Natural killer cell treated with Interleukin-12 subunit alpha and Interleukin-12 subunit beta and Interleukin-15 and Interleukin-18, amount 100 ng/mL, for 72 hours (primary cell): ENCODE data around the gene COL24A1. TPM values are rescaled to one million over a fixed set of nuclear protein-coding genes. Genes with fewer than 3 reads are reported as not detected.

ENCODE experiments used
- ATAC-seq, 2 donors: fragments of 150-1000 bp; cut with Tn5 transposase in 1 of 2; sonication (Bioruptor Pico), chemical (Tn5 transposase) in 1 of 2; 2 replicates each; pipeline ENCODE4 v1.10.0; 2021
- DNase-seq: peaks from one replicate; pipeline ENCODE4 v3.0.0; 2022; ENCODE audit warnings: low spot score
- H3K27ac Mint-ChIP-seq, 2 donors: 1 replicate in 1 of 2; 2 replicates in 1 of 2; pipeline ENCODE4 v1.8.0; 2022; ENCODE audit warnings: mixed read lengths in 2 of 2, mild to moderate bottlenecking in 1 of 2, moderate library complexity in 1 of 2
- H3K27me3 Mint-ChIP-seq, 2 donors: 1 replicate in 1 of 2; 2 replicates in 1 of 2; pipeline ENCODE4 v1.8.0; 2022; ENCODE audit warnings: mixed read lengths in 2 of 2
- H3K36me3 Mint-ChIP-seq: one replicate; pipeline ENCODE4 v1.8.0; 2022; ENCODE audit warnings: mixed read lengths
- H3K4me1 Mint-ChIP-seq, 2 donors: 1 replicate in 1 of 2; 2 replicates in 1 of 2; pipeline ENCODE4 v1.8.0; 2022; ENCODE audit warnings: low read depth in 2 of 2, mixed read lengths in 2 of 2, mild to moderate bottlenecking in 1 of 2
- H3K4me3 Mint-ChIP-seq: one replicate; pipeline ENCODE4 v1.8.0; 2022; ENCODE audit warnings: mixed read lengths
- H3K9me3 Mint-ChIP-seq: 2 replicates; pipeline ENCODE4 v1.8.0; 2022; ENCODE audit warnings: mixed read lengths
- total RNA-seq, 2 donors: library from RNA; stranded (reverse); gene quantifications; one replicate each; pipeline ENCODE4 v1.2.3, GENCODE V29; 2022

COL24A1 gene
- total RNA-seq, 2 donors from 2014 or later, result not detected

- no peak for DNase-seq
- H3K27ac Mint-ChIP-seq, result no peak overlapping the region
- peaks cover 20% of the 10 kb centered on the region for H3K36me3 Mint-ChIP-seq
- H3K4me3 Mint-ChIP-seq, result no peak overlapping the region
- H3K4me1 Mint-ChIP-seq, result peaks cover 13 to 25% of the 10 kb centered on the region in 2 donors
- no peak for ATAC-seq
- H3K27me3 Mint-ChIP-seq, result no peaks in the 10 kb centered on the region
- no peaks in the 10 kb centered on the region for H3K9me3 Mint-ChIP-seq
These were observed 449.1 kb downstream of the COL24A1 start for GRCh38 chr1:85707267-85707989.

DNA sequence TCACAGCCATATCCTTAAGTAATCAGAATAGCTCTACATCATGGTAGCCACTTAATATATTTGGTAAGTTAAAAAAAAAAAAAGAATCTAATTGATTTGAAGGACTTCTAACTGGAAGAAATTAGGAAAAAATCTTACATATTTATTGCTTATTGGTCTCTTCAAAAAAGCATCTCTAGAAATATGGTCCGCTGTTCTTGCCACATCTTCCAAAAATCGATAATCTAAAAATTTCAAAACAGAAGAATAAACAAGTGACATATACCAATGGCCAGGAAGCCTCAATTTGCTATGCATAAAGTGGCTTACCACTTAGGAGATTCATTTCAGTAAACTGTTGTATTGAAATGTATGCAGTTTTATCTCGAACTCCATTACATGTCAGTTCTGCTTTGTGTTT lies 450.6 kb downstream of the COL24A1 start:
- Mint-ChIP-seq H3K4me3 (peak overlapping the region; percentile 47), H3K27ac (no peak overlapping the region), H3K36me3 (peaks cover 20% of the 10 kb centered on the region), H3K9me3 (no peaks in the 10 kb centered on the region), H3K27me3 (no peaks in the 10 kb centered on the region), H3K4me1 (peaks cover 13 to 25% of the 10 kb centered on the region in 2 donors)
- DNase-seq, result no peak
- ATAC-seq, result no peak

DNA sequence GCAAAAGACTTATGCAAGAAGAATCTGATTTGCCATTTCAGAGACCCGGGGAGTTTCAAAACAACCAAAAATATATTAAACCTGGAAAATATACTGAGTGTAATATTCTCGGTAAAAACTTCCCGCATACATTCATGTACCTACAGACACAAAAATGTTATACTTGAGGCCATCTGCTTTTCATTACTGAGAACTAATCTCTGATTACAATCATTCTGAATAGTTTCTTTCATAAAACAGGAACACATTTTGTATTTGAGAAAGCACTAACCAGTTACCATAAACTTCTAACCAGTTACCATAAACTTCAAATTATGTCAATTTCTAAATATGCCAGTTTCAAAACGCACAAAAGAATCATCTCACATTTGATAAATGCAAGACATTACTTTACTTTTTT lies 456.1 kb downstream of the COL24A1 start:
- no peak for DNase-seq
- Mint-ChIP-seq H3K4me1 (peaks cover 6 to 15% of the 10 kb centered on the region in 2 donors), H3K27ac (no peak overlapping the region), H3K36me3 (peaks cover 17% of the 10 kb centered on the region), H3K9me3 (no peaks in the 10 kb centered on the region), H3K27me3 (no peaks in the 10 kb centered on the region), H3K4me3 (no peak overlapping the region)
- ATAC-seq, result no peak

DNA sequence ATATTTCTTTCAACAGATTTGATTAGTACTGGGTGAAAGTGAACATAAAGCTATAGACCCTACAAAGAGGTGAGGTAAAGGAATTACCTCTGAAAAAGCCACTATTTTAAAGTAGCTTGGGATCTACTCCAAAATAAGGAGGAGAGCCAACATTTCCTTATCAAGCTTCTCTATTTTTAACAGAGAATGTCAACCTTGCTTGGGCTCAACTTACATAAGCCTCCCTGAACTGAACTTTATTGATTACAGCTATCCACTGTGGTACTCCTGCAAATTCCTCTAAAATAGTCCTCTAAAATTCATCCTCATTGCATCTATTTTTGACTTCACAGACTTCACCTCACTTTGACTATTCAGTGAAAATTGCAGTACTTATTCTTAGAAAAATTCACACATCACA lies 458.7 kb downstream of the COL24A1 start:
- no peaks in the 10 kb centered on the region for H3K9me3 Mint-ChIP-seq
- peaks cover 12% of the 10 kb centered on the region for H3K36me3 Mint-ChIP-seq
- H3K4me1 Mint-ChIP-seq, result peaks cover 0 to 8% of the 10 kb centered on the region in 2 donors
- no peak overlapping the region for H3K27ac Mint-ChIP-seq
- ATAC-seq (no peak), DNase-seq (no peak)
- no peak overlapping the region for H3K4me3 Mint-ChIP-seq
- no peaks in the 10 kb centered on the region for H3K27me3 Mint-ChIP-seq

DNA sequence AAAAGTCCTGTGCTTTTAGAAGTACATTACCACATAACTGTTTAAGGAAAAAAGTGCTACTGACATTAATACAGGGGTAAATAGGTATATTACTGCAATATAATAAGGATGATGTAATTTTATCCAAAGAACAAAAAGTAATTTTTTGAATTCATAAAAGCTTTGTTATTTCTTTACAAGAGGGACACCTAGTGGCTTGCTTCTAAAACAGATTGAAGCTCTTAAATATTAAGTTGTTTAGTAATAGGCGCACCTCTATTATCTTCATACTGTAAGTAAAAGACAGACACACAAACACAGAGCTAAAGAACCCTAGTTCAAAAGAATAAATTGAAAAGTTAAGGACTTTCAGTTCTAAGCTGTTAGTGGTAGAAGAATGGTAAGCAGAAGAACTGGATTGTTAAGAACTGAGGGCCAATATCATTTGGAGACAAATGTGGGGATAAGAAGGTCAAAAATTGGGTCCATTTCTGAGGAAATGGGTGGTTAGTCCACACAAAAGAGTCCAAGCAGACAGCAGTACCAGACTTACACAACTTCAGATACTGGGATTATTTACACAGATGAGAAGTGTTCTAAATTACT lies 463.8 kb downstream of the COL24A1 start:
- H3K27ac Mint-ChIP-seq, result peak overlapping the region in 1 of 2 donors; percentile 14
- H3K36me3 Mint-ChIP-seq, result peaks cover 11% of the 10 kb centered on the region
- ATAC-seq (no peak), DNase-seq (no peak)
- no peak overlapping the region for H3K4me3 Mint-ChIP-seq
- H3K27me3 Mint-ChIP-seq, result no peaks in the 10 kb centered on the region
- H3K9me3 Mint-ChIP-seq, result no peaks in the 10 kb centered on the region
- H3K4me1 Mint-ChIP-seq, result peaks cover 7 to 11% of the 10 kb centered on the region in 2 donors

DNA sequence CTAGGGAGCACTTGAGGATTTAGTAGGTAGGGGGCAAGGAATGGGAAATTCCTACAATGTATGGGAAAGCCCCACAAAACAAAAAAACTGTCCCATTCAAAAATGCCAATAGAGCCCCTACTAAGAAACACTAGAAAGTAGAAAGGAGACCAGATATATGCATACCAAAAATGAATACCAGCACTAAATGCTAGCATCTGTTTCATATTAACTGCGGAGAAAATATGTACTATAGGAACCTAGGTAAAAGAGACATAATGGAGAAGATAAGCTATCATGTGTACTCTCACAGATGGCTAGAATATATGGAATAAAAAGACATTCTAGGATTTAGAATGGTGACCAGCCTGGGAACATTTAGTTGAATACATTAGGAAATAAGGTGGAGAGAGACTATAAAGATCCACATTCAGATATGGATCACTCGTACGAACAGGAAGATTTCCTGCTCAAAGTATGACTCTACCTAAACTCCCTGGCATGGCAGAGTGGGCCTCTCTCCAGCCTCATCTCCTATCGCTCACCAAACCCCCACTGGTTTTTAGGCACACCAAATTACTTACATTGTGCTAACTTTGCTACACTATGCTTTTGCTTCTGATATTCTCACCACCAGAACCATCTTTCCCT lies 466.7 kb downstream of the COL24A1 start:
- ATAC-seq, result no peak
- H3K36me3 Mint-ChIP-seq, result peaks cover 11% of the 10 kb centered on the region
- no peak overlapping the region for H3K27ac Mint-ChIP-seq
- H3K9me3 Mint-ChIP-seq, result no peaks in the 10 kb centered on the region
- no peaks in the 10 kb centered on the region for H3K27me3 Mint-ChIP-seq
- peaks cover 7 to 11% of the 10 kb centered on the region in 2 donors for H3K4me1 Mint-ChIP-seq
- DNase-seq, result no peak
- H3K4me3 Mint-ChIP-seq, result no peak overlapping the region

DNA sequence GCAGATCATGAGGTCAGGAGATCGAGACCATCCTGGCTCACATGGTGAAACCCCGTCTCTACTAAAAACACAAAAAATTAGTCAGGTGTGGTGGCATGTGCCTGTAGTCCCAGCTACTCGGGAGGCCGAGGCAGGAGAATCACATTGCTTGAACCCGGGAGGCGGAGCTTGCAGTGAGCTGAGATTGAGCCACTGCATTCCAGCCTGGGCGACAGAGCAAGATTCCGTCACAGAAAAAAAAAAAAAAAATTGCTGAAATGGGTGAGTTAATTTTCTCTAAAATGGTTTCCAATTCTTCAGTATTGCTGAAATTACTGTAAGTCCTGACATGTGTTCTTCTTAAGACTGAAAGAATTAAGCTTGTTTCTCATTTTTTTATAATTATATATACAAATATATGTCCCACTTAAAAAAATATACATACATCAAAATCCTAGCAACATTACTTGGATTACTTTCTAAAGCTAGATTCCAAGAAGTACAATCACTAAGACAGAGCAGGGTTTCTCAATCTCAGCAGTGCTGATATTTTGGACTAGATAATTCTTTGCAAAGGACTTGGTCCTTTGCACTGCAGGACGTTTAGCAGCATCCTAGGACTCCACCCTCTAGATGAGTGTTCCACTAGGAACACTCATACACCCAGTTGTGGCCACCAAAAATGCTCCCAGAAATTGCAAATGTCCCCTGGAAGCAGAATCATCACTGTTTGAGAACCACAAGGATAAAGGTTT lies 473.1 kb downstream of the COL24A1 start:
- ATAC-seq (no peak), DNase-seq (no peak)
- no peaks in the 10 kb centered on the region for H3K9me3 Mint-ChIP-seq
- H3K27me3 Mint-ChIP-seq, result no peaks in the 10 kb centered on the region
- no peak overlapping the region for H3K4me3 Mint-ChIP-seq
- no peak overlapping the region for H3K27ac Mint-ChIP-seq
- H3K36me3 Mint-ChIP-seq, result no peaks in the 10 kb centered on the region
- H3K4me1 Mint-ChIP-seq, result peaks cover 0 to 5% of the 10 kb centered on the region in 2 donors

DNA sequence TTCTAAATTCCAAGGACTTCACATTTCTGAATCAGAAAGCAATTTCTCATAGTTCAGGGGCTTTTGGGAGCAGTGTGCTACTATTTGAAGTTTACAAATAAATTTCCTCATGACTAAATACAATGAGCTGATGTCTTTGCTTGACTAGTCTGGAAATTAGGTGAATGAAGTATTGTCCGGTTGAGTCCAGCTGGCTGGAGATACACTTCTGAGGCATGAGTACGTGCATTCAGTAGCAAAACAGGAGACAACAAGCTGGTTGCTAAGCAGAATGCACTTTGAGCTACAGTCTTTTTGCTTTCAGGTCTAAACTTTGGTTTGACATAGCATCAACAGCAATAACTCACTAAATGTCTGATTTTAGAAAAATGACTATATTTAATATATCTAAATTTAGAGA lies 475.5 kb downstream of the COL24A1 start:
- Mint-ChIP-seq H3K27ac (no peak overlapping the region), H3K4me1 (peaks cover 0 to 5% of the 10 kb centered on the region in 2 donors), H3K27me3 (no peaks in the 10 kb centered on the region), H3K4me3 (no peak overlapping the region), H3K9me3 (no peaks in the 10 kb centered on the region), H3K36me3 (no peaks in the 10 kb centered on the region)
- DNase-seq, result no peak
- ATAC-seq, result no peak

Other genes with a start within 250 kb of the COL24A1 start
- gene ODF2L, start 239.6 kb upstream of the COL24A1 start, total RNA-seq, result 10 to 100 TPM; 35.4 to 36.6 TPM